HEK293 (cell line): Measurements from ENCODE around the gene CHRM2.

Experiments used
- MEIS1 ChIP-seq: sonication (generic); formaldehyde crosslinking; IDR thresholded peaks from 2 replicates; pipeline ENCODE4 v1.8.1; 2022; ENCODE audit warnings: missing genetic modification reagents, mild to moderate bottlenecking, borderline replicate concordance
- SP2 ChIP-seq: fragments of 450-650 bp; formaldehyde crosslinking; IDR thresholded peaks from 2 replicates; pipeline ENCODE4 v1.5.1; 2016; ENCODE audit warnings: missing biosample characterization, missing genetic modification characterization
- ZNF596 ChIP-seq: fragments of 450-650 bp; IDR thresholded peaks from 2 replicates; pipeline ENCODE4 v1.5.0; 2018; ENCODE audit warnings: missing biosample characterization, mild to moderate bottlenecking, missing genetic modification characterization, moderate library complexity
- ZNF610 ChIP-seq: fragments of 450-650 bp; formaldehyde crosslinking; IDR thresholded peaks from 2 replicates; pipeline ENCODE4 v1.5.1; 2016; ENCODE audit warnings: missing biosample characterization, missing genetic modification characterization, borderline replicate concordance
- TF ChIP-seq, protein P1 (sequence below): fragments of 450-650 bp; formaldehyde crosslinking; IDR thresholded peaks from 2 replicates; pipeline ENCODE4 v1.5.1; 2016; ENCODE audit warnings: missing biosample characterization, missing genetic modification characterization

DNA sequence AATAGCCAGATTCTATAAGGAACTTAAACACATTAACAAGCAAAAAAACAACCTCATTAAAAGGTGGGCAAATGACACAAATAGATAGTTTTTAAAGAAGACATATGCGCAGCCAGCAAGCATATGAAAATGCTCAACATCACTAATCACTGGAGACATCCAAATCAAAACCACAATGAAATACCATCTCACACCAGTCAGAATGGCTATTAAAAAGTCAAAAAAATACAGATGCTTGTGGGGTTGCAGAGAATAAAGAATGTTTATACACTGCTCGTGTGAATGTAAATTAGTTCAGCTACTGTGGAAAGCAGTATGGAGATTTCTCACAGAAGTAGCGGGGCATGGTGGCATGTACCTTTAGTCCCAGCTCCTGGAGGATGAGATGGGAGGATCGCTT, 164.0 kb downstream of the CHRM2 start:
- TF ChIP-seq, protein P1, sequence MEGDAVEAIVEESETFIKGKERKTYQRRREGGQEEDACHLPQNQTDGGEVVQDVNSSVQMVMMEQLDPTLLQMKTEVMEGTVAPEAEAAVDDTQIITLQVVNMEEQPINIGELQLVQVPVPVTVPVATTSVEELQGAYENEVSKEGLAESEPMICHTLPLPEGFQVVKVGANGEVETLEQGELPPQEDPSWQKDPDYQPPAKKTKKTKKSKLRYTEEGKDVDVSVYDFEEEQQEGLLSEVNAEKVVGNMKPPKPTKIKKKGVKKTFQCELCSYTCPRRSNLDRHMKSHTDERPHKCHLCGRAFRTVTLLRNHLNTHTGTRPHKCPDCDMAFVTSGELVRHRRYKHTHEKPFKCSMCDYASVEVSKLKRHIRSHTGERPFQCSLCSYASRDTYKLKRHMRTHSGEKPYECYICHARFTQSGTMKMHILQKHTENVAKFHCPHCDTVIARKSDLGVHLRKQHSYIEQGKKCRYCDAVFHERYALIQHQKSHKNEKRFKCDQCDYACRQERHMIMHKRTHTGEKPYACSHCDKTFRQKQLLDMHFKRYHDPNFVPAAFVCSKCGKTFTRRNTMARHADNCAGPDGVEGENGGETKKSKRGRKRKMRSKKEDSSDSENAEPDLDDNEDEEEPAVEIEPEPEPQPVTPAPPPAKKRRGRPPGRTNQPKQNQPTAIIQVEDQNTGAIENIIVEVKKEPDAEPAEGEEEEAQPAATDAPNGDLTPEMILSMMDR (tag by site-specific recombination) = no peak
- TF ChIP-seq MEIS1 (CRISPR knock-in tag) = no peak
- TF ChIP-seq ZNF610 (tag by site-specific recombination) = no peak
- TF ChIP-seq SP2 (tag by site-specific recombination) = no peak
- TF ChIP-seq ZNF596 (tag by site-specific recombination) = no peak
